PFSK-1 (cell line): ENCODE results near the gene CCDC158.

ENCODE experiments used
- POLR2AphosphoS5 ChIP-seq: IDR thresholded peaks from 2 replicates; pipeline ENCODE4 v1.6.1; 2012; ENCODE audit warnings: low read depth, mild to moderate bottlenecking, control low read depth, low read length, moderate library complexity
- TAF1 ChIP-seq: IDR thresholded peaks from 2 replicates; pipeline ENCODE4 v1.6.1; 2012; ENCODE audit warnings: low read length, control low read depth, borderline replicate concordance; ENCODE audit not compliant: insufficient read depth
- TF ChIP-seq, protein P1 (sequence below), 2 experiments: IDR thresholded peaks; 2 replicates each; pipeline versions ENCODE4 v1.6.1 to v1.8.0; 2011 to 2012; ENCODE audit warnings: low read depth in 2 of 2, low read length in 2 of 2, control low read depth in 1 of 2, inconsistent platforms in 1 of 2, mild to moderate bottlenecking in 1 of 2, moderate library complexity in 1 of 2; ENCODE audit not compliant: insufficient read depth in 1 of 2

DNA sequence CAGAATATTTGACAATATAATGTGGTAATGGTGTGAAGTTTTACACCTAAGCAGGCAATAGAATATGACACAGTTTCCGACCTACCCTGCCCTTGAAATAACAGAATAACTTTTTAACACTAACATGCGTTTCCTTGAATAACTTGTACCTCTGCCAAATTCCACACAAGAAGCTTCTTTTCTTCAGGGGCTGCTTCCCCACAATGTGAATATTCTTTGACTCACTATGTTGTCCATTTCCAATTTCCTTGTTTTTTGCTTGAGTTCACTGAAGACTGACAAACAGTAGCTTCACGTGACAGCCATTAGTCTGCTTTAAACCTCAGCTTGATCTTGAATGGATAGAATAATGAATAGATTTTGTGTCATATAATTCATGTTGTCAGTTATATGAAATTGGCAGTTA lies 28.4 kb upstream of the CCDC158 start:
- TF ChIP-seq TAF1: no peak
- no peak for TF ChIP-seq POLR2AphosphoS5
- TF ChIP-seq, protein P1, sequence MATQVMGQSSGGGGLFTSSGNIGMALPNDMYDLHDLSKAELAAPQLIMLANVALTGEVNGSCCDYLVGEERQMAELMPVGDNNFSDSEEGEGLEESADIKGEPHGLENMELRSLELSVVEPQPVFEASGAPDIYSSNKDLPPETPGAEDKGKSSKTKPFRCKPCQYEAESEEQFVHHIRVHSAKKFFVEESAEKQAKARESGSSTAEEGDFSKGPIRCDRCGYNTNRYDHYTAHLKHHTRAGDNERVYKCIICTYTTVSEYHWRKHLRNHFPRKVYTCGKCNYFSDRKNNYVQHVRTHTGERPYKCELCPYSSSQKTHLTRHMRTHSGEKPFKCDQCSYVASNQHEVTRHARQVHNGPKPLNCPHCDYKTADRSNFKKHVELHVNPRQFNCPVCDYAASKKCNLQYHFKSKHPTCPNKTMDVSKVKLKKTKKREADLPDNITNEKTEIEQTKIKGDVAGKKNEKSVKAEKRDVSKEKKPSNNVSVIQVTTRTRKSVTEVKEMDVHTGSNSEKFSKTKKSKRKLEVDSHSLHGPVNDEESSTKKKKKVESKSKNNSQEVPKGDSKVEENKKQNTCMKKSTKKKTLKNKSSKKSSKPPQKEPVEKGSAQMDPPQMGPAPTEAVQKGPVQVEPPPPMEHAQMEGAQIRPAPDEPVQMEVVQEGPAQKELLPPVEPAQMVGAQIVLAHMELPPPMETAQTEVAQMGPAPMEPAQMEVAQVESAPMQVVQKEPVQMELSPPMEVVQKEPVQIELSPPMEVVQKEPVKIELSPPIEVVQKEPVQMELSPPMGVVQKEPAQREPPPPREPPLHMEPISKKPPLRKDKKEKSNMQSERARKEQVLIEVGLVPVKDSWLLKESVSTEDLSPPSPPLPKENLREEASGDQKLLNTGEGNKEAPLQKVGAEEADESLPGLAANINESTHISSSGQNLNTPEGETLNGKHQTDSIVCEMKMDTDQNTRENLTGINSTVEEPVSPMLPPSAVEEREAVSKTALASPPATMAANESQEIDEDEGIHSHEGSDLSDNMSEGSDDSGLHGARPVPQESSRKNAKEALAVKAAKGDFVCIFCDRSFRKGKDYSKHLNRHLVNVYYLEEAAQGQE (IDR thresholded peaks at IDR 0.05; ENCODE audit: insufficient read depth in 1 of 2, low read depth in 2 of 2, low read length in 2 of 2): no peak
